Natural killer cell (primary cell): ENCODE data around the gene FANCI. TPM values are rescaled to one million over a fixed set of nuclear protein-coding genes. Genes with fewer than 3 reads are reported as not detected.
A peak's percentile ranks its signal among the peaks of the same experiment; 100 is the strongest.

Experiments
- ATAC-seq, 3 donors: fragments of 150-1000 bp in 2 of 3; fragments of 200-7000 bp in 1 of 3; cut with Tn5 transposase; 1 replicate in 1 of 3; 2 replicates in 2 of 3; pipeline ENCODE4 v1.10.0; 2021; ENCODE audit warnings: mild to moderate bottlenecking in 2 of 3, moderate library complexity in 2 of 3
- DNase-seq, 2 donors: peaks; one replicate each; pipeline versions ENCODE4 v3.0.0 to v3.0.0-alpha.2; 2013 to 2021; ENCODE audit warnings: mixed read lengths in 1 of 2
- H3K27ac ChIP-seq: one replicate; pipeline ENCODE4 v1.5.1; 2013; ENCODE audit warnings: mild to moderate bottlenecking, low read length
- H3K27me3 ChIP-seq: one replicate; pipeline ENCODE4 v1.6.1; 2013; ENCODE audit warnings: low read length; ENCODE audit not compliant: control insufficient read depth, insufficient read depth
- H3K36me3 ChIP-seq: one replicate; pipeline ENCODE4 v1.6.1; 2013; ENCODE audit warnings: low read length; ENCODE audit not compliant: control insufficient read depth, insufficient read depth
- H3K4me1 ChIP-seq: one replicate; pipeline ENCODE4 v1.6.1; 2013; ENCODE audit warnings: low read length; ENCODE audit not compliant: control insufficient read depth, insufficient read depth
- H3K4me3 ChIP-seq: one replicate; pipeline ENCODE4 v1.5.1; 2013; ENCODE audit warnings: low read length
- H3K9me3 ChIP-seq: one replicate; pipeline ENCODE4 v1.6.1; 2013; ENCODE audit warnings: low read length; ENCODE audit not compliant: control insufficient read depth, insufficient read depth
- H3K27ac Mint-ChIP-seq, 2 donors: one replicate each; pipeline ENCODE4 v1.8.0; 2022; ENCODE audit warnings: mild to moderate bottlenecking in 2 of 2, mixed read lengths in 2 of 2, moderate library complexity in 1 of 2
- H3K27me3 Mint-ChIP-seq, 2 donors: one replicate each; pipeline ENCODE4 v1.8.0; 2022; ENCODE audit warnings: low read depth in 2 of 2, mixed read lengths in 2 of 2
- H3K36me3 Mint-ChIP-seq: one replicate; pipeline ENCODE4 v1.8.0; 2022; ENCODE audit warnings: mixed read lengths
- H3K4me1 Mint-ChIP-seq, 2 donors: one replicate each; pipeline ENCODE4 v1.8.0; 2022; ENCODE audit warnings: mixed read lengths in 2 of 2
- H3K4me3 Mint-ChIP-seq: one replicate; pipeline ENCODE4 v1.8.0; 2022; ENCODE audit warnings: mild to moderate bottlenecking, moderate library complexity, mixed read lengths
- H3K9me3 Mint-ChIP-seq, 2 donors: one replicate each; pipeline ENCODE4 v1.8.0; 2022; ENCODE audit warnings: mixed read lengths in 2 of 2
- WGBS: methylation state at CpG from one replicate; pipeline ENCODE4 v1.1.7; 2013; ENCODE audit warnings: missing lambda C conversion rate; ENCODE audit not compliant: insufficient coverage; 5-methylcytosine and 5-hydroxymethylcytosine counted together
- intact Hi-C: fragments of 100-400 bp; cut with micrococcal nuclease; formaldehyde crosslinking; loops from one replicate; pipeline ENCODE4 v1.14.2; 2022
- total RNA-seq, 4 donors: library from RNA; stranded (reverse); fragments of 120-200 nt in 1 of 4; gene quantifications; one replicate each; pipeline versions ENCODE4 v1.2.3 to v1.2.4, GENCODE V29; 2013 to 2022
- TF ChIP-seq, protein P1 (sequence below): fragments of 200-600 bp; IDR thresholded peaks from one replicate; pipeline ENCODE4 v1.8.0; 2022; ENCODE audit warnings: antibody characterized with exemption

FANCI gene
- total RNA-seq, 3 donors from 2014 or later (not counting 1 experiment from before 2014, with no cell fraction given): 22.3 to 27.9 (median 22.7) TPM

- H3K9me3 Mint-ChIP-seq: no peaks in the 10 kb centered on the region
- H3K4me3 ChIP-seq: no peak overlapping the region
- 0% methylated on average over 2 of the region's 2 CpGs for WGBS
- peak in 1 of 2 donors; percentile 16 for DNase-seq
- H3K27me3 ChIP-seq: no peaks in the 10 kb centered on the region
- H3K4me1 Mint-ChIP-seq: peaks cover 27 to 46% of the 10 kb centered on the region in 2 donors
- H3K9me3 ChIP-seq: no peaks in the 10 kb centered on the region
- no peak overlapping the region for H3K27ac ChIP-seq
- peak overlapping the region; percentile 57 for H3K4me3 Mint-ChIP-seq
- H3K27ac Mint-ChIP-seq: peak overlapping the region; percentile 54 to 87
- TF ChIP-seq, protein P1, sequence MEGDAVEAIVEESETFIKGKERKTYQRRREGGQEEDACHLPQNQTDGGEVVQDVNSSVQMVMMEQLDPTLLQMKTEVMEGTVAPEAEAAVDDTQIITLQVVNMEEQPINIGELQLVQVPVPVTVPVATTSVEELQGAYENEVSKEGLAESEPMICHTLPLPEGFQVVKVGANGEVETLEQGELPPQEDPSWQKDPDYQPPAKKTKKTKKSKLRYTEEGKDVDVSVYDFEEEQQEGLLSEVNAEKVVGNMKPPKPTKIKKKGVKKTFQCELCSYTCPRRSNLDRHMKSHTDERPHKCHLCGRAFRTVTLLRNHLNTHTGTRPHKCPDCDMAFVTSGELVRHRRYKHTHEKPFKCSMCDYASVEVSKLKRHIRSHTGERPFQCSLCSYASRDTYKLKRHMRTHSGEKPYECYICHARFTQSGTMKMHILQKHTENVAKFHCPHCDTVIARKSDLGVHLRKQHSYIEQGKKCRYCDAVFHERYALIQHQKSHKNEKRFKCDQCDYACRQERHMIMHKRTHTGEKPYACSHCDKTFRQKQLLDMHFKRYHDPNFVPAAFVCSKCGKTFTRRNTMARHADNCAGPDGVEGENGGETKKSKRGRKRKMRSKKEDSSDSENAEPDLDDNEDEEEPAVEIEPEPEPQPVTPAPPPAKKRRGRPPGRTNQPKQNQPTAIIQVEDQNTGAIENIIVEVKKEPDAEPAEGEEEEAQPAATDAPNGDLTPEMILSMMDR: no peak
- H3K36me3 Mint-ChIP-seq: no peaks in the 10 kb centered on the region
- H3K36me3 ChIP-seq: peaks cover 7% of the 10 kb centered on the region
- peaks cover 43% of the 10 kb centered on the region for H3K4me1 ChIP-seq
- no peaks in the 10 kb centered on the region for H3K27me3 Mint-ChIP-seq
- ATAC-seq: peak; percentile 71 to 85 (median 81)
- intact Hi-C loops: loop anchor here (10.0 kb wide), 1 partner anchor 131 kb away; the partner anchor contains the start of gene POLG
Measured at GRCh38 chr15:89203705-89204273, 40.0 kb upstream of the FANCI start.

DNA sequence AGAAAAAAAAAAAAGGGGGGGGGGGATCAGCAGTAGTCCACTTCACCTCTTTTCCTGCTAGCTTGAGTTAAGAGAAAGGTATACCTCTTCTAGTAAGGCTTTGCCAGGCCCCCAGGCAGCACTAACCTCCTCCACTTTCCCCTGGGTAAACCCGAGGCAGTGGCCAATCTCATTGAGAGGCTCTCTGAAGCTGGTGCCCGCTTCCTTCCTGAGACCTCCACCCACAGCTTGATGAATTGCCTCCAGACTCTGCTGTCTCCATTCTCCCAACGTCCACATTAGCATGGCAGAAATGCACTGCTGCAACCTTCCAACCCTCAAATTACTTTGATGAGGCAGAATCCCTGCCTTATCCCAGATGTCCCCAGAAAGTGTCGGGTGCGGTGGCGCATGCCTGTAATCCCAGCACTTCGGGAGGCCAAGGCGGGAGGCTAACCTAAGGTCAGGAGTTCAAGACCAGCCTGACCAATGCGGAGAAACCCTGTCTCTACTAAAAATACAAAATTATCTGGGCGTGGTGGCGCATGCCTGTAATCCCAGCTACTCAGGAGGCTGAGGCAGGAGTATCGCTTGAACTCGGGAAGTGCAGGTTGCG lies 37.7 kb upstream of the FANCI start:
- ATAC-seq (no peak), DNase-seq (no peak)
- Histone ChIP-seq H3K9me3 (no peaks in the 10 kb centered on the region), H3K4me3 (no peak overlapping the region), H3K4me1 (peaks cover 43% of the 10 kb centered on the region), H3K27ac (no peak overlapping the region), H3K27me3 (no peaks in the 10 kb centered on the region), H3K36me3 (no peaks in the 10 kb centered on the region)
- intact Hi-C loops: loop anchor here (1.0 to 10.0 kb wide), 3 partner anchors 39 to 224 kb away; partner anchors contain the start of gene POLG
- Mint-ChIP-seq H3K27me3 (no peaks in the 10 kb centered on the region), H3K9me3 (no peaks in the 10 kb centered on the region), H3K4me3 (peak overlapping the region; percentile 49), H3K4me1 (peaks cover 27 to 45% of the 10 kb centered on the region in 2 donors), H3K27ac (peak overlapping the region in 1 of 2 donors; percentile 35), H3K36me3 (no peaks in the 10 kb centered on the region)
- TF ChIP-seq, protein P1: no peak
- WGBS: 76% methylated on average over 14 of the region's 14 CpGs

- no peaks in the 10 kb centered on the region for H3K9me3 Mint-ChIP-seq
- no peaks in the 10 kb centered on the region for H3K27me3 ChIP-seq
- H3K36me3 Mint-ChIP-seq: no peaks in the 10 kb centered on the region
- TF ChIP-seq, protein P1: peak; percentile 99
- peak; percentile 77 to 81 (median 77) for ATAC-seq
- H3K4me1 ChIP-seq: peaks cover 43% of the 10 kb centered on the region
- H3K4me3 Mint-ChIP-seq: peak overlapping the region; percentile 13
- H3K4me1 Mint-ChIP-seq: peaks cover 27 to 40% of the 10 kb centered on the region in 2 donors
- H3K4me3 ChIP-seq: no peak overlapping the region
- no peaks in the 10 kb centered on the region for H3K27me3 Mint-ChIP-seq
- H3K9me3 ChIP-seq: no peaks in the 10 kb centered on the region
- WGBS: 2% methylated on average over 14 of the region's 14 CpGs
- peak; percentile 69 to 81 for DNase-seq
- H3K36me3 ChIP-seq: no peaks in the 10 kb centered on the region
- no peak overlapping the region for H3K27ac ChIP-seq
- intact Hi-C loops: loop anchor here (1.0 to 10.0 kb wide), 3 partner anchors 38 to 223 kb away; partner anchors contain the start of gene POLG
- peak overlapping the region in 1 of 2 donors; percentile 49 for H3K27ac Mint-ChIP-seq
Measured at GRCh38 chr15:89206908-89207331, 36.9 kb upstream of the FANCI start.
